Measurements from ENCODE around the gene TRIM9. TPM values are rescaled to one million over a fixed set of nuclear protein-coding genes. Genes with fewer than 3 reads are reported as not detected.
"Not testable (repeated sequence)": the region's sequence is repeated elsewhere in the genome, so short reads cannot be mapped to it uniquely, and the experiment has no call there.

The TRIM9 gene
- total RNA-seq, 1 experiment from 2014 or later: 0.02 TPM

DNA sequence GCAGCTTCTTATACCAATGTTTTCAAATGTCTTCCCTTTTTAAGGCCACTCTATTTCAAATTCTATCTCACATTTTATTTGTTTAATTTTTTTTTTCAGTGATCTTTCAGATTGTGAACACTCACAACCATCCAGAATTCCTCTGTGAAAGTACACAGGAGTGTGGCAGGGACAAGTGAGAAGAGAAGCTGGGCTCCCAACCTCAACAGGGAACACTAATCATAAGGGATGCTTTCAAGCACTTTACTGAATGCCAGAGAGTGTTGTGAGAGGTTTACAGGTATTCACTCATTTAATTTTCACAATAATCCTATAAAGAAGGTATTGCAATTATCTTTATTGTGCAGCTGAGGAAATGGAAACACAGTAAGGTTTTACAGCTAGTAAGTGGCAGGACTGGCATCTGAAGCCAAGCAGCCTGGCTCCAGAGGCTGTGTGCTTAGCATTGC lies 90.5 kb downstream of the TRIM9 start:
- DNase-seq (ENCODE audit: low spot score): peak; percentile 15

DNA sequence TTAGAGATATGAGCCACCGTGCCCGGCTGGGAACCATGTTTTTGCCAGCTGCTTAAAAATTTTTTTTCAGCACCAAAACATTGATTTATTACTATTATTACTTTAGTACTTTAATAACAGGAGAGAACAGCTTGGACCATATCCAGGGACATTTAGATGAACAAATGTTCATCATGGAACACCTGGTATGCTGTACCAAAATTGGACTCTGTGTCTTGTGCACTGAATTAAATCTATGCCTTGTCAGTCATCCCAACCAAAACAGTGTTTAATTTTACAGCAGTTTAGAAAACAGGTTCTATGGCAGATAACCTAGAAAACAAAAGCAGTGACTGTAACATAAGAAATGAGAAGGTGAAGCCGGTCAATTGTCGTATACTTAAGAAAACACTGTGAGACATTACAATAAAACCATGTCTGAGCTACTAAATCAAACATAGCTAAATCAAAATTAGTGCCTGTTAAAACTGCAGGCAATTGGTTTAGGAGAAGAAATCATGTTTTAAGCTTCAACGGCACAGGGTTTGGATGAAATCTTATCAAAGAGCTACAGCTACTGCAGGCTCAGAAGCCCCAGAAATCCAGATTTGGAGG lies 92.4 kb downstream of the TRIM9 start:
- no peak for DNase-seq (ENCODE audit: low spot score)

DNA sequence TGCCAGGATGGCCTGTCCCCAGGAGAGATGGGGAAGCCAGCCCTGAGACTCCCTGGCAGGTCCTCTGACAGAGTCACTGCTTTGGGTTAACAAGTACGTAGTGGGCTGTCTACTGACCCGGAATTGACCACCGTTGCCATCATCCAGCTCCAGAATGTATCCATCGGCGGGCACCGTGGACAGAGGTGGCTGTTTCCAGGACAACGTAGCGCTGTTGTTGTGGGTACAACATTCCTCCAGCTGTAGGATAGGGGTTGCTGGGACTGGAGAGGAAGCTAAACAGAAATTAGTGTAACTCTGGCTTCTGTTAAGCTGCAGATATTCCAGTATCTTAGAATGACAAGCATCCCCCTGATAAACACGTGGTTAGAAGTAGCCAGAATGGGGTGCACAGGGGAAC lies 94.3 kb downstream of the TRIM9 start:
- DNase-seq (ENCODE audit: low spot score): no peak

DNA sequence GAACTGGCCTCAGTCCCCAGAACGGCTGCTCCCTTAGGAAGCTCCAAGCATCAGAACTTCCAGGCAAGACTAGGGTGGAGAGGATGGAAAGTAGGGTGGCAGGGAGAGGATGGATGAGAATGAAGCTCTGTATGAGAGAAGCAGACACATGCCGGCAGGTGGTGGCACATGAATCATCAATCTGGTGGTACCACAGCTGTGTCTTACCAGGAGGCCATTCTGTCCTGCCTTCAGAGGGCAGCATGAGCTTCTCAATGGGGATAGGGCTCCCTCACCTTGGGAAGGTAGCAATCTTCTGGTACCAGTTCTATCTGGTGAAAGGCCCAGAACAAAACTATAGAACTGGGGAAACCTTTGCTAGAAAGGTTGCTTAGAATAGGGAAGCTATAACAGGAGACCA lies 95.2 kb downstream of the TRIM9 start:
- DNase-seq (ENCODE audit: low spot score): no peak

DNA sequence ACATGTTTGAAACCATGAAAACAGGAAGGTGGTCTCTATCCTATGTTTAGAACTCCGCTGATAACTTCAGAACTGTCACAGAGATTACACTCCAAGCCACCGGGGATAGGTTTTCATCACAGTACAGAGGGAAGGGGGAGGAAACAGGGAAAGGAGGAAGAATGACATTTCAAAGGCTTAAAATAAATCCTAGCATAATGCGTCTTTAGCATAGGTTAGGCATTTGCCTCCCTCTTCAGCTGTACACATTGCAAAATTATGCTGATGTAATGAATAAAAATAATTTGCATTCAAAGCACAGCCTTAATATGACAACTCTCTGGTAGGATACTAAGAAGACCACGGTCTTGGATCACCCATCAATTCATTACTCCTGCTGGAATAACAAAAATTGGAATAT lies 96.3 kb downstream of the TRIM9 start:
- no peak for DNase-seq (ENCODE audit: low spot score)

DNA sequence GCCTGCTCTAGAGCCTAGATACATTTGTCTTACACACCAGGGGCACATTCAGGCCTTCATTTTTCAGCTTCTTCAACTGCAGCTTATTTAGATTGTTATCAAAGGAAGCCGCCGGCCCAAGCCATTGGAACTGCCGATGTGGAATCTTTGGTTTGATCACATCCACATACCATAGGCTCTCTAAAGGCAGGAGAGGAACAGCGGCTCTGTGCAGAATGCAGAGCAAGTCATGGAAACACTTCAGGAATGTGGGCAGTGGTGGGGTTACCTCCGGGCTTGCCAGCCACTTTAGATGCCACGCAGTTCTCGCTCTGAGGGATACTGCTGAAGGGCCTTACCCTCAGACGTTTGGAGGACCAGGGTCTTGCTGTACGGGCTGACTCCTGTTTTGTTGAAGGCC lies 97.2 kb downstream of the TRIM9 start:
- DNase-seq (ENCODE audit: low spot score): no peak

DNA sequence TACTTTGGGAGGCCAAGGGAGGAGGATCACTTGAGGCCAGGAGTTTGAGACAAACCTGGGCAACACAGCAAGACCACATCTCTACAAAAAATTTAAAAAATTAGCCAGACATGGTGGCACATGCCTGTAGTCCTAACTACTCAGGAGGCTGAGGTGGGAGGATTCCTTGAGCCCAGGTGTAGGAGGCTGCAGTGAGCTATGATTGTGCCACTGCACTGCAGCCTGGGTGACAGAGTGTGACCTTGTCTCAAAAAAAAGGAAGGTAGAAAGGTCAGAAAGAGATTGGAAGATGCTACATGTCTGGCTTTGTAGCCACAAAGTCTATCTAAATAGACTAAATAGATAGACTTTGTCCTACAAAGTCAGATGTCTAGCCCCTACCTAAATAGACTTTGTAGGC lies 100.7 kb downstream of the TRIM9 start:
- DNase-seq (ENCODE audit: low spot score): not testable (repeated sequence)

DNA sequence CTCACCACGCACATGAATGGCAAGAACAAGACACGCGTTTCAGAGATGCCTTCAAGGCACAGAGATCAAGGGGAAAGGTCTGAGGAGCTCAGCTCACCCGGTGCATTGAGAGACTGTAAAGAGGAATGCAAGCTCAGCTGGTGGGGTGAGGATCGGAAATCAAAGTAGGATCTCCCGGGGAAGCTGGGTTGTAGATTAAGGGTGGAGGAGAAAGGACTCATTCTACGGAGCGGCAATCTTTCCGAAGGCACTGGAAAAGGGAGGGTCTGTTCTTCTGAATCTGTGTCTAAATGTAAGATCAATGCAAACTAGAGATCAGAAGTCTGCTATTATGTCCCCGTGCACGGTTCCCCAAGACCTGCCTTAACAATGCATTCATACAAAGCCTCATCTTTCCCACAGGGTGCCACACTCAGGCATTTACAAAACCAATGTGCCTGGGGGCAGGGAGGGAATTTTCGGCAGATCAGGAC lies 109.0 kb downstream of the TRIM9 start:
- no peak for DNase-seq (ENCODE audit: low spot score)

DNA sequence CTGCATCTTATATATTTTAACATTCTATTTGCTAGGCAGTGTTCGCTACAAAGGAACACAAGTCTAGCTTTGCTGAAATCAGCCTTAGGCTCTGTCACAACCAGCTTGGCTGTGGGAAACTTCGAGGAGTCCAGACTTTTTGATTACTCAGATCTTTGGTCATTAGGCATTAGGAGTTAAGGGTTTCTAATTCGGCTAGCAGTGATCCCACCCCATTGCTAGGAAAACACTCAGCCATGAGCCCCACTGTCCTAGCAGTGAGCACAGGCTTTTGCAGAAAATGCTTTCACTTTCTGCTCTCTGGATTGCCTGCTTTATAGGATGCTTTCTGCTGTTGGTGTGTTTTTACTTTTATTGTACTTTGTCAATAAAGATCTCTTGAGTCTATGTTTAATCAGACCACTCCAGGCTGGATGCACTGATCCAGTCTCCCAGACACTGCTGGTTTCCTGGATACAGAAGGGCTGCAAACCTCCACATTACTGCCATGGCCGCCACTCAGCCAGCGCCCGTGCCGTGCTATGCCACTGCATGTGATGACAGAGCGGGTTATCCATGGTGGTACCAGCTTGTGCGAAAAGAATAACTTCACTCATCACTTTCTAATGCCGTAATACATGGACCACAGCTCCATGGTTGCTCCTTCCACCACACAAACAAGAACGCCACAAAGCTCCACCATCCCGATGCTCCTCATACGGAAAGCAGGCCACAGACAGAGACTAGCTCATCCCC lies 109.6 kb downstream of the TRIM9 start:
- no peak for DNase-seq (ENCODE audit: low spot score)

DNA sequence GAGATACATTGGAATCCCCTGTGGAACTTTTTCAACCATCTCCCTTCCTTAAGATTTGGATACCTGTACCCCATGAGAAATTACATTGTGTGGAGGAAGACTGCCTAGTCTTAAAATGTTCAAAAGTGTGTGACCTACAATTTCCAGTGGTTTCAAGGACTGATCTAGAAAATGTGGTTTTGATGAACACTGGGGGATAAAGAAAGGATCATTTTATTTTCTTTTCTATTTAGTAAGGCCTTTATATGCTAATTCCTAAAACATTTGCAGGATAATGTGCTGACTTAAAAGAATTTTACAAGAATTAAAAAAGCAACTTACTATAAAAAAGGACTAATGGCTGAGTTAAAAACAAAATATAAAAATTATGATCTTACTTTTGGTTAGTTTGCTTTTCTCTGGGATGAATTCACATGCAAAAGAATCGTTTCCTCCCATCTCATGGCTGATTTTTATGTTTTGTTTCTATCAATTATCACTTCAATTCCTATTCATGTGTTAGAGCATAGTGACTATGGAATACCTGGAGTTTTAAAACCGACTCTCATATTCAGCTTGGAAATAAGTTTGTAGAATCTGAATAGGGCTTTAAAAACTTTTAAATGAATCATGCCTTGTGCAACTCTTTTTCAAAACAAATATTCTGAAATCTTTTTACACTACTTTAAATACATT lies 110.7 kb downstream of the TRIM9 start:
- no peak for DNase-seq (ENCODE audit: low spot score)

DNA sequence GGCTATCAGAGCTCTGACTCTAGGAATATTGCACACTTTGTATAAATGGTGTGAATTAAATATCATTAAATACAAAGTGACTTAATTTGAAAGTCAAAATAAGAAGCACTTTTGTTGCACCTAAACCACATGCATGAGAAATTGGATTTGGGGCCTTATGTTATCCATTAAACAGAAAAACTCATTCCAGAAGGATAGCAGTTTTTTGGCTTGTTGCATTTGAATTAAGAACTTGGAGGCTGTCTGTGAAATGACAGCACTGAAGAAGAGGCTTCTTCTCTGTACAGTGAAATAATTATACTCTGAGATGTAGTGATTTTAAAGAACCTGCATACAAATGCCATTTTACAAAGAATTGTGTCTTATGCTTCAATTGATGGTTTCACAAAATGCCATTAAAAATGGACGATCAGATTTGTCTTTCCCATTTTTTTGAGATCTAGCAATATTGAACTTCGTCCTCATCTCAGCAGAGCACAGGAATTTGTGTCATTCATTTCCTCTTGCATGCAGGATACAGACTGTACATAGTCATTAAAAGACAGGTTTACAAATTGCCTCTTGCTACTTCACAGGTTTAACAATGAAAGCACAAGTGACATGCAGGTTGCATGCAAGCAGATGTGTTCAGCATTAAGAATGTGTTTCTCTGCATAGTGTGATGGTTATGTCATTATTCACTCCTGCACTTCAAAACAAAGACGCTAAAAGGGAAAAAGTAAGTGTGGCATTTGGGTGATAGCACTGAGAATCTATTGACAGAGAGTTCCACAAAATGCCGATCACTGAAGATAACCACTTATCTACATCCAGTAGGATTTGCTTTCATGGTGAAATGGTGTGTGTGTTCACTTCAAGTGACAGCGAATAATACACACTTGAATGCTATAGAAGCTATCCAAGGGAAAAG lies 114.7 kb downstream of the TRIM9 start:
- no peak for DNase-seq (ENCODE audit: low spot score)

DNA sequence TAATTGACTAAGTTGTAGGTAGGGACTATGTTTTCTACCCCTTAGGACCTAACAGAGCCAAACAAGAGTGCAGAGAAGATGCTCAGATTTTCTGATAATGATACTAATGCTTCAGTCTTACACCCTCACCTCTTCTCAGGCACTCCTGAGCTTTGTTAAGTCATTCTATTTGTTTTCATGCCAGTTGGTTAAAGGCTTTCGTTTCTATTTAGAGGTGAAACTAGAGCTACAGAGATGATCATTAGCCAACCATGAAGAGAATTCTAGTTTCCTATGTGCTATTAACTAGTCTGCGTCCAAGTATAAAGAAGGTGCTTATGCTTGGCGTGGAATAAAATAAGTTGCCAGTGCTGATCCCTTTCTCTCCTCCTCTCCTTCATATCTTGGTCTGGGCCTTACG lies 116.0 kb downstream of the TRIM9 start:
- DNase-seq (ENCODE audit: low spot score): no peak

DNA sequence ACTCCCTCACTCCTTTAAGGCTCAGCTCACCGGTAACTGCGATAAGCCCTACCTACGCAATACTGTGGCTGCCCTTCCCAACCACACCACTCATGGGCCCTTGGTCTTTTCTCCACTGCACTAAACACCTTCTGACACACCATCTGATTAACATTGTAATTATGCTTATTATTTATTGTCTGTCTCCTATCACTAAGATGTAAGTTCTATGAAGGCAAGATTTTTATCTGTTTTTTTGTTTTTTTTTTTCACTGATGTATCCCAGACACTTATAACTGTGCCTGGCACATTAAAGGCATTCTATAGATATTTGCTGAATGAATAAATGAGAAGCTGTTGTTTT lies 116.4 kb downstream of the TRIM9 start:
- no peak for DNase-seq (ENCODE audit: low spot score)

DNA sequence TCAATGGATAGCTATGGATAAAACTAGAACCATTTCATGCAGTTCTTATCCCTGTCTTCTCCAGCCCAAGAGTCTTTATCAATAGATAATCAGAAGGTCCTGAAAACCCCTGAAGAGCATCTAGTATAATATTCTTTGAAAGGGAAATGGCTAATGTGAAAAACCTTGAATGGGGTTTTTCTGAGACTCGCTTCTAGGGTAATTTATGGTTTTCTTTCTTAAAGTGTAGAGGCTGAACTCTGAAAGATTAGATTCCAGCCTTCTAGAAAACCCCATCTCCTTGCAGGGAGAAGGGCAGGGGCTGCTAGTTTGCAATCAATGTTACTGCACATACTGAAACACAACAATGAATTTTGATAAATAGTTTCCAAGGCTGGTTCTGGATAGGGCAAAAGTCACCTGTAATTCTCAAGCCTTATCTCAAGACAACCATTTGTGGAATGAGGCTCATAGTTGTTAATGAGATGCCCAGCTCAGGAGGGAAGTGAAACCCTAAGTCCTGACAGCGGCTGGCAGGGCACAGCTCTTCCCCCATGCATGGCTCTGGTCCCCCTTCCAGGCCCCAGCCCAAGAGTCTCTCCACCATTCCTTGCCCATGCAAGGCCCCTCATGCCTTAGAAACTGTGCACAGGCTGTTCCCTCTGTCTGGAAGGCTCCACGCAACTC lies 116.9 kb downstream of the TRIM9 start:
- DNase-seq (ENCODE audit: low spot score): no peak

DNA sequence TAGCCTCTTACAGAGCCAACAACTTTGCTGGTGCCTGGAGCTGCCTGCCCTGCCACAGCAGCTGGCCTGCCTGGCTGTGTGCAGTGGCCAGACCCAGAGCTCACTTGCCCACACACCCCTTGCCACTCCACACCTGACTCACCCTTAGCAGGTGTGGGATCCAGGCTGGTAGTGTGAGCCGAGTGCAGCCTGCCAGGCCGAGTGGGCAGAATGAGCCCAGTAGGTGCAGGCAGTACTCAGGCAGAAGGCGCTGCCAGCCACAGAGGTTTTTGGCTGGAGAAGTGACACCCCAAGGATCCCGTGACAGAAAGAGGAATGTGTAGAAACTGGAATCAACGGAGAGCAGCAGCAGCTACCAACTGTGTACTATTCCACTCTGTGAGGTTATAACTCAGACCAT lies 120.8 kb downstream of the TRIM9 start:
- no peak for DNase-seq (ENCODE audit: low spot score)

DNA sequence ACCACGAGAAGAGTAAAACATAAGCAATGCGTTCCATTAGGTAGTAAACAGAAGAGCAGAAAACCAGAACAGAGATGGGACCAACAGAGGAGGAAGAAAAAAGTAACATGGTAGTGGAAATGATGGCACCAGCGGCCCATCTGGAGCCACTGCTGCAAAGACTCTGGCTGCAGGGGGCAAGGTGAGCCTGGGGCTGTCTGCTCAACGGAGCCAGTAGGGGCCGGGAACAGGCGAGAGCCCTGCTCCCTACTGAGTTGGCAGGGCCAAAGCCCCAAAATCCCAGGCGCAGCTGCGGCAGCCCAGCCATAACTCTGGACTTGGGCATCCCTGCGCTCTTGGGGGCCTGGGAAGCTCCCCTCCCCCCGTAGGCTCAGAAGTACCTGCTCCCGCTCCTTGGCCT lies 122.2 kb downstream of the TRIM9 start:
- no peak for DNase-seq (ENCODE audit: low spot score)

DNA sequence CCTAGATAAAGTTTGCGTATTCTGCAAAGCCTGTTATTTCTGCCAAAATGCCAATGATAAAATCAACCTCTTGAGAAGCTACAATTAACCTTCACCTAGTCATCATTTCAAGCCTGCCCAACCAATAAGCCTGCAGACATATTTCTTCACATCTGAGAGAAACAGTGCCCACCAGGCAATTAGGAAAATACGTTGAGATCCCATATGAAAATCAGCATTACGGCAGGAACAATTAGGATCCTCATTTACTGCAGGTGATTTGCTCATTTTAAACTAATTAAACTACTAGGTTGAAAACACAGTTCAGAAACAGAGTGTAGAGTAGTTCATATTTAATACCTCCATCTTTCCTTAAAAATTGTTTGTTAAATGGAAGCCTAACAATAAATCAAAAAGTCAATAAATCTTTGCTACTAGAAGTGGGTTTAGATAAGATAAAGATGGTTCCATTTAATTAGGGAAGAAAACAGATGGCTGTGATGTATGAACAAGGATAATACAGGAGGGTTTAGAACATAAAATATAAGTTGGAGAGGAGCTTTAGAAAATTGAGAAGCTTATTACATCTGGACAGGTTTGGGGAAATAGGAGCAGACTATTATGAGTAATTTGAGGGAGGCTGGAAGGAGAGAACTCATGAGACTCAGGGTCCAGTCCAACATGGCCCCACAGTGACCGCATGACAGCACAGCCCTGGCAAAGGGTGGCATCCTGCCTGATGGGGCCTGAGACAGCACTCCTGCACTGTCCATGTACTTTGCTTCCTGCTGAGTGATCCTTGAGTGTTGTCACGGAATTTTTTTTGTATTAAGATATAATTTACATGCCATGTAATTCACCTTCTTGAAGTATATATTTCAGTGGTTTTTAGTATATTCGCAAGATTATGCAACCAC lies 123.8 kb downstream of the TRIM9 start:
- no peak for DNase-seq (ENCODE audit: low spot score)

DNA sequence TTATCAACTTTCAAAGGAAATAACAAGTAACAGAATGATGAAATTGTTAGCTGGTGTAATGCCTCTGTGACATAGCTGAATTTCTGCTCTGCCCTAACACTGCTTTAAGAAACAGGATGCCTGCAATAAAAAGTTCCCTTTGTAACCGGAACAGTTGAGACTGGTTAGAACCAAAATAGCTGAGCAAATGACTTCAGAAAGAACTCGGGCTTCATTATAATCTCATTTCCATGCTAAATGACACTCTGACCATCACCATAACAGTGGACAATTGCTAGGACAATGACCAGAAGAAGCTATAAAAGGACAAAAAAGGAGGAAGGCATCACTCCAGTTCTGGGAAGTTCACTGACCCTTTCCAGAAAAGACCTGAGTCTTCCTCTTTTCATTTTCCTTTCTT lies 127.1 kb downstream of the TRIM9 start:
- no peak for DNase-seq (ENCODE audit: low spot score)

DNA sequence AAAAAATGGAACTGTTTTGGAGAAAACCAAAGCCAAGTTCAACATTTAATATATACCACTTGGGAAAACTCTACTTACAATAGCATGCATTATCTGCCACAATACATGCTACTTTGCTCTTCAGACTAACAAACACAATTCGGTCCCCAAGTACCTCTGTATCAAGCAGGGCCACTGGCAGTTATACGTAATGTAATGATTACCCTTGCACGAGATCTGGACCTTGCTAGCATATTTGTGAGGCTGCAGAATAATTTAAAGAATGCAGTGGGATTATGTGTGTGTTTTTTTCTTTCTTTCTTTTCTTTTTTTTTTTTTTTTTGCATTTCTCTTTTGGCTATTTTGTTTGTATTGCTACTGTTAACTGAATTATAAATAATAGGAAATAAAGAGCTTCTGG lies 127.8 kb downstream of the TRIM9 start:
- DNase-seq (ENCODE audit: low spot score): no peak

DNA sequence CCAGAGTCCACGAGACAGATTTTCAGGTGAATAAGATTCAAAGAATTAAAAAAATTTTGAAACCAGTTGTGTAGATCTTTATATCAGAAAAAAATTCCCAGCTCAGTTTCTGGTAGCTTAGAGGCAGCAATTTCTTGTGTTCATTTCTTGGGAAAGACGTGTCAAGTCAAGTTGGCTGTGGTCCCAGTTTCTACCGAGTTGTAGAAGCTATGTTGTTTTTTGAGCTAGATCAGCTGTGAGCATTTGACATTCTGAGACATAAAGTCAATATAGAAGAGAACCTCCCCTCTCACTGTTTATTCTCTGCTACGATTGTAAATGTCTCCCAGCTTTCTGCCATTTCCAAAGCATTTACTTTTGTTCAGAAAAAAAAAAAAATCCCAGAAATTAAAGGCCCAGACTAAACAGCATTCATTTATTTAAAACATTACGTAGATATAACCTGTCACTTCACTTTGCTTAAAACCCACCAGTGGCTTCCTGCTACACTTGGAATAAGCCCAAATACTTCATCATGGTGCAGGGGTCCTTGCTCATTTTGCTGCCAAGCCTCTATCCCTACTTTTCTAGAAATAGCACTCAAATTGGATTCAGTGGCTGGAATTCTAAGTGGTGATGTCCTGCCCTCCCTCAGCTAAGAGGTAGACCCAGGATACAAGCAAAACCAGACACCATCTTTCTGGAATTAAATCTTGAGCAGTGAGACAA lies 130.1 kb downstream of the TRIM9 start:
- peak; percentile 44 for DNase-seq (ENCODE audit: low spot score)

All from A172 (cell line).